Peyer's patch (tissue), 4 donors: ENCODE measurements around the gene CAMSAP3.

ENCODE experiments used
- CTCF ChIP-seq, 6 experiments: fragments of 450-650 bp in 4 of 6; fragments of 200-600 bp in 2 of 6; sonication (generic) in 1 of 6; IDR thresholded peaks; one replicate each; pipeline ENCODE4 v1.5.1; 2017 to 2019; ENCODE audit warnings: antibody characterized with exemption in 6 of 6, mild to moderate bottlenecking in 3 of 6, moderate library complexity in 1 of 6
- POLR2A ChIP-seq, 2 donors: fragments of 450-650 bp; IDR thresholded peaks; one replicate each; pipeline ENCODE4 v1.5.1; 2017; ENCODE audit warnings: antibody characterized with exemption in 2 of 2, mild to moderate bottlenecking in 2 of 2, moderate library complexity in 2 of 2

DNA sequence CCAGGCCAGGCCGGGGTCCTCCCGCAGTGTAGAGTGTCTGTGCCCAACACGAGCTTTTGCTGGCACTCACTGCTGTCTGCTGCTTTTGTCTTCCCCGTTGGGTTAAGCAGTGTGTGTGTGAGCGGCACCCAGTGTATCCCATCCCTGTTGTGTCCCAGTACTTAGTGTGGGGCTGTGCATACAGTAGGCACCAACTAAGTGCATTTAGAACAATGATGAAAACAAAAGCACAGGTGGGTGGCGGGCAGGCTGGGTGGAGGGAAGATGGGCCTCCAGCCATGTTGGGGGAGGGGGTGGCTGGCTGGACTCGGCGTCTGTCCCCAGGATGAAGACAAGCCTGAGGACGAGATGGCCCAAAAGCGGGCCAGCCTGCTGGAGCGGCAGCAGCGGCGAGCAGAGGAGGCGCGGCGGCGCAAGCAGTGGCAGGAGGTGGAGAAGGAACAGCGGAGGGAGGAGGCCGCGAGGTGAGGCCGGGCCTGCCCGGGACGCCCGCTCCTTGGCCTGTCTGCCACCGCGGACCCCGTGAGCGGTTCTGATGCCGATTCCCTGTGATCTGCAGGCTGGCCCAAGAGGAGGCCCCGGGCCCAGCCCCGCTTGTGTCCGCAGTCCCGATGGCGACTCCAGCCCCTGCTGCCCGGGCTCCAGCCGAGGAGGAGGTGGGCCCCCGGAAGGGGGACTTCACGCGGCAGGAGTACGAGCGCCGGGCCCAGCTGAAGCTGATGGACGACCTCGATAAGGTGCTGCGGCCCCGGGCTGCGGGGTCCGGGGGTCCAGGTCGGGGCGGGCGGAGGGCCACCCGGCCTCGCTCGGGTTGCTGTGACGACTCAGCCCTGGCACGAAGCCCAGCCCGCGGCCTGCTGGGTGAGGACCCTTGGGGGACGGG is 19.4 kb downstream of the CAMSAP3 start:
- TF ChIP-seq CTCF (IDR thresholded peaks at IDR 0.05) (no peak), POLR2A (IDR thresholded peaks at IDR 0.05) (no peak)
